Measurements from ENCODE around the gene GAS7. TPM values are rescaled to one million over a fixed set of nuclear protein-coding genes. Genes with fewer than 3 reads are reported as not detected.

Gene GAS7
- total and polyA plus RNA-seq, 9 of the 15 experiments (the other 6 are each of a cell fraction or from before 2014, with no cell fraction given): 0.11 to 0.33 TPM; not detected in 7

DNA sequence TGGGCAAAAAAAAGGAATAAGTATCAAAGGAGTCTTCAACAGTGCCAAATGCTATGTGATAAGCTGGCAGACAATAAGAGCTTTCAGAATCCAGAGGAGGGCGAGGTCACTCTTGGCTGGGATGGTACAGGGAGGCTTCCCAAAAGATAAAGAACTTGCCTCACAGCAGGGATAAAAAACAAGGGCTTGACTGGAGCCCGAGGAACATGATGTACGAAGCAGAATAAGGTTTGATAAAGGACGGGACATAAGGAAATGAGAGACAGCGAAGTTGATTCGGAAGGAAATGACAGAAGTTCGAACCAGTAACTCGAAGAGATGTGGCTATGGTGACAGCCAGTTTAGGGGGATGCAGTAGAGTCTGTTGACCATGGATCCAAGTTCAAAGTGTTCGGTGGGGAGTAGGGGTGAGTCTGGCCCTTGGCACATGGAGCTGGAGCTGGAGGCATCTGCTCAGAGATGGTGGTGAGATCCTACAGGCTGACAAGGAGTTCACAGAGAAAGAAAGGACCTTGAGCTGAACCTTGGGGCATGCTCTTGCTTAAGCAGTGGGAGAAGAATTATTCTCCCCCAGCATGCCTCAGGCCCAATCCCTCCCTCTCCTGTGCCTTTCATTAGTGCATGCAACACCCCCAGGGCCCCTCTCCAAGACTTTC is 155.7 kb downstream of the GAS7 start (continued):
- TF ChIP-seq, protein P1, sequence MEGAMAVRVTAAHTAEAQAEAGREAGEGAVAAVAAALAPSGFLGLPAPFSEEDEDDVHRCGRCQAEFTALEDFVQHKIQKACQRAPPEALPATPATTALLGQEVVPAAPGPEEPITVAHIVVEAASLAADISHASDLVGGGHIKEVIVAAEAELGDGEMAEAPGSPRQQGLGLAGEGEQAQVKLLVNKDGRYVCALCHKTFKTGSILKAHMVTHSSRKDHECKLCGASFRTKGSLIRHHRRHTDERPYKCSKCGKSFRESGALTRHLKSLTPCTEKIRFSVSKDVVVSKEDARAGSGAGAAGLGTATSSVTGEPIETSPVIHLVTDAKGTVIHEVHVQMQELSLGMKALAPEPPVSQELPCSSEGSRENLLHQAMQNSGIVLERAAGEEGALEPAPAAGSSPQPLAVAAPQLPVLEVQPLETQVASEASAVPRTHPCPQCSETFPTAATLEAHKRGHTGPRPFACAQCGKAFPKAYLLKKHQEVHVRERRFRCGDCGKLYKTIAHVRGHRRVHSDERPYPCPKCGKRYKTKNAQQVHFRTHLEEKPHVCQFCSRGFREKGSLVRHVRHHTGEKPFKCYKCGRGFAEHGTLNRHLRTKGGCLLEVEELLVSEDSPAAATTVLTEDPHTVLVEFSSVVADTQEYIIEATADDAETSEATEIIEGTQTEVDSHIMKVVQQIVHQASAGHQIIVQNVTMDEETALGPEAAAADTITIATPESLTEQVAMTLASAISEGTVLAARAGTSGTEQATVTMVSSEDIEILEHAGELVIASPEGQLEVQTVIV (CRISPR knock-in tag; IDR thresholded peaks at IDR 0.05; ENCODE audit: borderline replicate concordance): no peak
- no peak for TF ChIP-seq ZNF134 (CRISPR knock-in tag; conservative IDR thresholded peaks at IDR 0.05)
- TF ChIP-seq, protein P2, sequence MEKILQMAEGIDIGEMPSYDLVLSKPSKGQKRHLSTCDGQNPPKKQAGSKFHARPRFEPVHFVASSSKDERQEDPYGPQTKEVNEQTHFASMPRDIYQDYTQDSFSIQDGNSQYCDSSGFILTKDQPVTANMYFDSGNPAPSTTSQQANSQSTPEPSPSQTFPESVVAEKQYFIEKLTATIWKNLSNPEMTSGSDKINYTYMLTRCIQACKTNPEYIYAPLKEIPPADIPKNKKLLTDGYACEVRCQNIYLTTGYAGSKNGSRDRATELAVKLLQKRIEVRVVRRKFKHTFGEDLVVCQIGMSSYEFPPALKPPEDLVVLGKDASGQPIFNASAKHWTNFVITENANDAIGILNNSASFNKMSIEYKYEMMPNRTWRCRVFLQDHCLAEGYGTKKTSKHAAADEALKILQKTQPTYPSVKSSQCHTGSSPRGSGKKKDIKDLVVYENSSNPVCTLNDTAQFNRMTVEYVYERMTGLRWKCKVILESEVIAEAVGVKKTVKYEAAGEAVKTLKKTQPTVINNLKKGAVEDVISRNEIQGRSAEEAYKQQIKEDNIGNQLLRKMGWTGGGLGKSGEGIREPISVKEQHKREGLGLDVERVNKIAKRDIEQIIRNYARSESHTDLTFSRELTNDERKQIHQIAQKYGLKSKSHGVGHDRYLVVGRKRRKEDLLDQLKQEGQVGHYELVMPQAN (IDR thresholded peaks at IDR 0.05; ENCODE audit: borderline replicate concordance): no peak
- TF ChIP-seq MIER1 (IDR thresholded peaks at IDR 0.05; ENCODE audit: low read depth): no peak
- TF ChIP-seq HDAC2 (IDR thresholded peaks at IDR 0.05): no peak
- no peak for TF ChIP-seq RNF2 (IDR thresholded peaks at IDR 0.05)
- no peak for TF ChIP-seq SMARCB1 (IDR thresholded peaks at IDR 0.05; ENCODE audit: insufficient read length, low read depth)
